SU-DHL-6 (cell line): ENCODE results near the gene YBX3.
"Not testable (repeated sequence)": the region's sequence is repeated elsewhere in the genome, so short reads cannot be mapped to it uniquely, and the experiment has no call there.

ENCODE experiments used
- H2AFZ ChIP-seq: fragments of 200-600 bp; sonication (generic); 2 replicates; pipeline ENCODE4 v1.6.1; 2014; ENCODE audit warnings: low read depth, mild to moderate bottlenecking, moderate library complexity, mixed read lengths, antibody characterized with exemption, low read length; ENCODE audit not compliant: severe bottlenecking
- H3F3A ChIP-seq: fragments of 200-600 bp; shearing (Covaris generic); 2 replicates; pipeline ENCODE4 v1.6.0; 2016; ENCODE audit warnings: antibody characterized with exemption, mild to moderate bottlenecking; ENCODE audit not compliant: insufficient read depth
- H3K27ac ChIP-seq: fragments of 200-600 bp; sonication (generic); 2 replicates; pipeline ENCODE4 v1.5.1; 2016; ENCODE audit warnings: low read depth, mild to moderate bottlenecking, low read length, moderate library complexity, mixed read lengths
- H3K27me3 ChIP-seq: fragments of 200-600 bp; sonication (generic), shearing (Covaris generic); 2 replicates; pipeline ENCODE4 v1.6.0; 2014; ENCODE audit warnings: mild to moderate bottlenecking, low read length
- H3K36me3 ChIP-seq: fragments of 200-600 bp; sonication (generic); 2 replicates; pipeline ENCODE4 v1.6.1; 2014; ENCODE audit warnings: mild to moderate bottlenecking, low read length, mixed read lengths
- H3K4me2 ChIP-seq: fragments of 300-600, 200-600 bp; shearing (Covaris generic), sonication (generic); 2 replicates; pipeline ENCODE4 v1.6.0; 2014; ENCODE audit warnings: low read length, low read depth, mild to moderate bottlenecking; ENCODE audit not compliant: poor library complexity, severe bottlenecking
- H3K4me3 ChIP-seq: fragments of 200-600 bp; sonication (generic); 2 replicates; pipeline ENCODE4 v1.5.1; 2014; ENCODE audit warnings: antibody characterized with exemption, low read length, mild to moderate bottlenecking, mixed read lengths; ENCODE audit not compliant: insufficient read depth, poor library complexity, severe bottlenecking
- H3K79me2 ChIP-seq: fragments of 200-600 bp; sonication (generic); 2 replicates; pipeline ENCODE4 v1.6.1; 2014; ENCODE audit warnings: mild to moderate bottlenecking, low read length, moderate library complexity; ENCODE audit not compliant: insufficient read depth
- H3K9ac ChIP-seq: fragments of 200-600 bp; sonication (generic); 2 replicates; pipeline ENCODE4 v1.7.0; 2014; ENCODE audit warnings: mild to moderate bottlenecking, low read length
- H3K9me2 ChIP-seq: fragments of 200-600 bp; sonication (generic); replicated peaks from 2 replicates; pipeline ENCODE4 v1.6.1; 2014; ENCODE audit warnings: low read length; ENCODE audit not compliant: insufficient read depth
- H3K9me3 ChIP-seq: fragments of 200-600 bp; sonication (generic); 2 replicates; pipeline ENCODE4 v1.6.1; 2014; ENCODE audit warnings: low read length, mixed read lengths; ENCODE audit not compliant: insufficient read depth
- H4K20me1 ChIP-seq: fragments of 200-600 bp; sonication (generic); 2 replicates; pipeline ENCODE4 v1.6.1; 2014; ENCODE audit warnings: low read depth, mild to moderate bottlenecking, antibody characterized with exemption, low read length, moderate library complexity, mixed read lengths
- EZH2phosphoT487 ChIP-seq: fragments of 200-600 bp; sonication (generic), shearing (Covaris generic); conservative IDR thresholded peaks from 2 replicates; pipeline ENCODE4 v1.6.1; 2018; ENCODE audit warnings: mild to moderate bottlenecking, antibody characterized with exemption, low read length, moderate library complexity, mixed read lengths
- TF ChIP-seq, protein P1 (sequence below): fragments of 200-600 bp; sonication (generic); IDR thresholded peaks from one replicate; pipeline ENCODE4 v1.5.1; 2017; ENCODE audit warnings: antibody characterized with exemption, mild to moderate bottlenecking, low read length, moderate library complexity; ENCODE audit not compliant: insufficient read depth, poor library complexity, severe bottlenecking

Gene YBX3

DNA sequence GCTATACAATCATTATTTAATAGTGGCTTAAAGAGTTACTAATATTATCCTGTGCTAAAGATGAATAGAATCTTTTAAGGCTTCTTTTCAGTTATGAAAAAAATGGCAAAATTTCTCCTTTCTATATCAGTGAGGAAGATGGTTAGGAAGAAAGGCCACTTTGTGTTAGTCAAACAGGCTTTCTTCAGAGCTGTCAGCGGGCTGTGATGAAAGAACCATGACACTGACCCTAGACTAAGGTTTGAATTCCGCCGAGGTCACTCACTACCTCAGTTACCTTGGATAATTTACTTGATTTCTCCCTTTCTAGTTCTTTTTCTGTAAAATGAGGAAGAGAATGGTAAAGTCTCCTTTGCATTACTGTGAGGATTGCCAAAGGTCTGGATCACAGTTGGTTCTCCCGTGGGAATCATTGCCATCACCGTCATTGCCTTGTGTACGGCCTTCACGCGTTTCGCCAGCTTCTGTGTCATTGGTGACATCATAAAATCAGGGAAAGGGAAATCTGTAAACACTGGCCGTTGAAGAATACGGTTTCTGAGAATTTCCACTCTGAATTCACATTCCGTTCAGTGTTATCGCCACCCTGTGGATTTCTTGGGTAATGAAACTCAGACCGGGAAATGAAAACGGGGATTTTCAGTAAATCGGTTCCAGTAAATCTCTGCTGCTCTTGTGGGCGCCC, 26.7 kb upstream of the YBX3 start:
- Histone ChIP-seq H2AFZ (peak overlapping the region; percentile 74), H3K4me3 (no peak overlapping the region), H3K9ac (no peak overlapping the region), H3F3A (no peaks in the 10 kb centered on the region), H3K36me3 (no peaks in the 10 kb centered on the region), H4K20me1 (no peaks in the 10 kb centered on the region), H3K4me2 (peak overlapping the region; percentile 44), H3K27ac (no peak overlapping the region), H3K9me3 (no peaks in the 10 kb centered on the region), H3K27me3 (no peaks in the 10 kb centered on the region), H3K79me2 (no peaks in the 10 kb centered on the region), H3K9me2 (no peaks in the 10 kb centered on the region)
- TF ChIP-seq, protein P1, sequence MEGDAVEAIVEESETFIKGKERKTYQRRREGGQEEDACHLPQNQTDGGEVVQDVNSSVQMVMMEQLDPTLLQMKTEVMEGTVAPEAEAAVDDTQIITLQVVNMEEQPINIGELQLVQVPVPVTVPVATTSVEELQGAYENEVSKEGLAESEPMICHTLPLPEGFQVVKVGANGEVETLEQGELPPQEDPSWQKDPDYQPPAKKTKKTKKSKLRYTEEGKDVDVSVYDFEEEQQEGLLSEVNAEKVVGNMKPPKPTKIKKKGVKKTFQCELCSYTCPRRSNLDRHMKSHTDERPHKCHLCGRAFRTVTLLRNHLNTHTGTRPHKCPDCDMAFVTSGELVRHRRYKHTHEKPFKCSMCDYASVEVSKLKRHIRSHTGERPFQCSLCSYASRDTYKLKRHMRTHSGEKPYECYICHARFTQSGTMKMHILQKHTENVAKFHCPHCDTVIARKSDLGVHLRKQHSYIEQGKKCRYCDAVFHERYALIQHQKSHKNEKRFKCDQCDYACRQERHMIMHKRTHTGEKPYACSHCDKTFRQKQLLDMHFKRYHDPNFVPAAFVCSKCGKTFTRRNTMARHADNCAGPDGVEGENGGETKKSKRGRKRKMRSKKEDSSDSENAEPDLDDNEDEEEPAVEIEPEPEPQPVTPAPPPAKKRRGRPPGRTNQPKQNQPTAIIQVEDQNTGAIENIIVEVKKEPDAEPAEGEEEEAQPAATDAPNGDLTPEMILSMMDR = peak; percentile 70
- TF ChIP-seq EZH2phosphoT487 = no peak

DNA sequence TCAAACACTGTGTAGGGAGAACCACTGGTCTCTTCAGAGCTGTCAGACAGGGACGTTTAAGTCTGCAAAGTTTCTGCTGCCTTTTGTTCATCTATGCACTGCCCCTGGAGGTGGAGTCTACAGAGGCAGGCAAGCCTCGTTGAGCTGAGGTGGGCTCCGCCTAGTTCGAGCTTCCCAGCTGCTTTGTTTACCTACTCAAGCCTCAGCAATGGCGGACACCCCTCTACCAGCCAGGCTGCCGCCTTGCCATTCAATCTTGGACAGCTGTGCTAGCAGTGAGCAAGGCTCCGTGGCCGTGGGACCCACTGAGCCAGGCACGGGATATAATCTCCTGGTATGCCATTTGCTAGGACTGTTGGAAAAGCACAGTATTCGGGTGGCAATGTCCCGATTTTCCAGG, 24.6 kb upstream of the YBX3 start:
- Histone ChIP-seq H2AFZ (no peak overlapping the region), H3K9ac (no peak overlapping the region), H3K36me3 (no peaks in the 10 kb centered on the region), H3K9me2 (no peaks in the 10 kb centered on the region), H3F3A (no peaks in the 10 kb centered on the region), H3K4me3 (no peak overlapping the region), H4K20me1 (no peaks in the 10 kb centered on the region), H3K27ac (no peak overlapping the region), H3K4me2 (no peak overlapping the region), H3K27me3 (no peaks in the 10 kb centered on the region), H3K9me3 (no peaks in the 10 kb centered on the region), H3K79me2 (no peaks in the 10 kb centered on the region)
- TF ChIP-seq, protein P1 = no peak
- no peak for TF ChIP-seq EZH2phosphoT487

DNA sequence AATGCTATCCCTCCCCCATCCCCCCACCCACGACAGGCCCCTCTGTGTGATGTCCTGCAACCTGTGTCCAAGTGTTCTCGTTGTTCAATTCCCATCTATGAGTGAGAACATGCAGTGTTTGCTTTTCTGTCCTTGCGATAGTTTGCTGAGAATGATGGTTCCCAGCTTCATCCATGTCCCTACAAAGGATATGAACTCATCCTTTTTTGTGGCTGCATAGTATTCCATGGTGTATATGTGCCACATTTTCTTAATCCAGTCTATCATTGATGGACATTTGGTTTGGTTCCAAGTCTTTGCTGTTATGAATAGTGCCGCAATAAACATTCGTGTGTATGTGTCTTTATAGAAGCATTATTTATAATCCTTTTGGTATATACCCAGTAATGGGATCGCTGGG, 20.3 kb upstream of the YBX3 start:
- H3K9ac ChIP-seq, H3K9me3 ChIP-seq, H3K4me2 ChIP-seq, H3K27me3 ChIP-seq, H3K4me3 ChIP-seq, H3K27ac ChIP-seq, H2AFZ ChIP-seq, H4K20me1 ChIP-seq, H3K9me2 ChIP-seq, H3F3A ChIP-seq, H3K36me3 ChIP-seq, H3K79me2 ChIP-seq: not testable (repeated sequence)

DNA sequence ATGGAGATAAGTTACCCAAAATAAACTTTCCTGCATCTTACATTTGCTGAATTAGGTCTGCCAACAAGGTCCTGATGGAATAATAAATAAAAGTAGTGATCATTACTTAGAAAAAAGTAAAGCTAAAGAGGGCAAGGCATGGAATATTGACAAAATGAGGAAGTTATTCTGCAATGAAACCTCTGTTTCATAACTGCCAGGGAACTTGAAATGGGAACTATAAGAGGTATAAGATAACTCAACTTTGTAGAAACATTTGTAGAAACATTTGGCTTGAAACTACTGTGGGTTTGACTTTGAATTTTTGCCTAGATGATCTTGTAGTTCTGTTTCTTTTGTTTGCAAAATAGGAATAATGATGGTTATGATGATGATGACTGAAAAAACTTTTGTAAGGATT, 18.7 kb upstream of the YBX3 start:
- Histone ChIP-seq H3K36me3 (no peaks in the 10 kb centered on the region), H3K79me2 (no peaks in the 10 kb centered on the region), H2AFZ (no peak overlapping the region), H3F3A (no peaks in the 10 kb centered on the region), H3K9ac (no peak overlapping the region), H3K27ac (no peak overlapping the region), H3K9me3 (no peaks in the 10 kb centered on the region), H4K20me1 (no peaks in the 10 kb centered on the region), H3K4me3 (no peak overlapping the region), H3K9me2 (no peaks in the 10 kb centered on the region), H3K27me3 (no peaks in the 10 kb centered on the region), H3K4me2 (no peak overlapping the region)
- TF ChIP-seq EZH2phosphoT487 = no peak
- TF ChIP-seq, protein P1 = no peak
